ENCODE measurements around the gene MAPKAP1.
"Not testable (repeated sequence)": the region's sequence is repeated elsewhere in the genome, so short reads cannot be mapped to it uniquely, and the experiment has no call there.

The MAPKAP1 gene

GRCh38 chr9:125604196-125604595 lies 102.8 kb downstream of the MAPKAP1 start:
- DNase-seq (ENCODE audit: low read depth) = no peak

- DNase-seq (ENCODE audit: low read depth) = no peak
Measured at GRCh38 chr9:125603478-125604021, 103.5 kb downstream of the MAPKAP1 start.

GRCh38 chr9:125601961-125602360 lies 105.0 kb downstream of the MAPKAP1 start:
- no peak for DNase-seq (ENCODE audit: low read depth)

GRCh38 chr9:125600194-125600593 lies 106.8 kb downstream of the MAPKAP1 start:
- DNase-seq (ENCODE audit: low read depth) = no peak

- DNase-seq (ENCODE audit: low read depth) = no peak
Measured at GRCh38 chr9:125594223-125594610, 112.8 kb downstream of the MAPKAP1 start.

GRCh38 chr9:125593581-125594222 lies 113.3 kb downstream of the MAPKAP1 start:
- no peak for DNase-seq (ENCODE audit: low read depth)

- DNase-seq (ENCODE audit: low read depth) = no peak
Measured at GRCh38 chr9:125591888-125592287, 115.1 kb downstream of the MAPKAP1 start.

- DNase-seq (ENCODE audit: low read depth) = no peak
Measured at GRCh38 chr9:125591245-125591644, 115.8 kb downstream of the MAPKAP1 start.

GRCh38 chr9:125589287-125589686 lies 117.7 kb downstream of the MAPKAP1 start:
- DNase-seq (ENCODE audit: low read depth) = no peak

GRCh38 chr9:125587819-125588460 lies 119.1 kb downstream of the MAPKAP1 start:
- DNase-seq (ENCODE audit: low read depth) = no peak

GRCh38 chr9:125586172-125586511 lies 120.9 kb downstream of the MAPKAP1 start:
- no peak for DNase-seq (ENCODE audit: low read depth)

GRCh38 chr9:125585503-125586171 lies 121.4 kb downstream of the MAPKAP1 start:
- no peak for DNase-seq (ENCODE audit: low read depth)

- no peak for DNase-seq (ENCODE audit: low read depth)
Measured at GRCh38 chr9:125580701-125581286, 126.2 kb downstream of the MAPKAP1 start.

- no peak for DNase-seq (ENCODE audit: low read depth)
Measured at GRCh38 chr9:125579030-125579932, 127.7 kb downstream of the MAPKAP1 start.

- no peak for DNase-seq (ENCODE audit: low read depth)
Measured at GRCh38 chr9:125574126-125574877, 132.7 kb downstream of the MAPKAP1 start.

GRCh38 chr9:125572461-125572860 lies 134.5 kb downstream of the MAPKAP1 start:
- DNase-seq (ENCODE audit: low read depth) = not testable (repeated sequence)

GRCh38 chr9:125571824-125572223 lies 135.2 kb downstream of the MAPKAP1 start:
- DNase-seq (ENCODE audit: low read depth) = not testable (repeated sequence)

GRCh38 chr9:125570246-125570645 lies 136.8 kb downstream of the MAPKAP1 start:
- DNase-seq (ENCODE audit: low read depth) = no peak

GRCh38 chr9:125568621-125569020 lies 138.4 kb downstream of the MAPKAP1 start:
- no peak for DNase-seq (ENCODE audit: low read depth)

GRCh38 chr9:125566051-125566450 lies 141.0 kb downstream of the MAPKAP1 start:
- DNase-seq (ENCODE audit: low read depth) = not testable (repeated sequence)

- DNase-seq (ENCODE audit: low read depth) = no peak
Measured at GRCh38 chr9:125565126-125565525, 141.9 kb downstream of the MAPKAP1 start.

All from stimulated activated CD8-positive, alpha-beta memory T cell treated with anti-CD3 and anti-CD28 coated beads, Interleukin-12 subunit alpha, Interleukin-12 subunit beta, amount 100 ng/mL, for 4 hours (primary cell).